Neuron (in vitro differentiated cells): ENCODE measurements around the gene ACOT13.
"Not testable (repeated sequence)": the region's sequence is repeated elsewhere in the genome, so short reads cannot be mapped to it uniquely, and the experiment has no call there.

Experiments
- H2AFZ ChIP-seq: one replicate; pipeline ENCODE4 v1.6.1; 2013; ENCODE audit warnings: low read depth, mild to moderate bottlenecking, inconsistent platforms, low read length, moderate library complexity
- H3K27me3 ChIP-seq: one replicate; pipeline ENCODE4 v1.6.1; 2013; ENCODE audit warnings: low read length; ENCODE audit not compliant: insufficient read depth
- H3K36me3 ChIP-seq: one replicate; pipeline ENCODE4 v1.6.1; 2013; ENCODE audit warnings: low read length; ENCODE audit not compliant: insufficient read depth
- H3K4me1 ChIP-seq: one replicate; pipeline ENCODE4 v1.6.1; 2013; ENCODE audit warnings: low read length; ENCODE audit not compliant: insufficient read depth
- H3K4me3 ChIP-seq: 2 replicates; pipeline ENCODE4 v1.5.1; 2013; ENCODE audit warnings: mild to moderate bottlenecking, low read length, moderate library complexity
- H3K9me3 ChIP-seq: one replicate; pipeline ENCODE4 v1.6.1; 2013; ENCODE audit warnings: low read length

The ACOT13 gene

GRCh38 chr6:24708612-24709011 lies 41.7 kb downstream of the ACOT13 start:
- Histone ChIP-seq H3K4me1 (no peaks in the 10 kb centered on the region), H3K4me3 (no peak overlapping the region), H3K9me3 (no peaks in the 10 kb centered on the region), H3K36me3 (peaks cover 94% of the 10 kb centered on the region), H3K27me3 (no peaks in the 10 kb centered on the region), H2AFZ (no peak overlapping the region)

- no peaks in the 10 kb centered on the region for H3K9me3 ChIP-seq
- no peaks in the 10 kb centered on the region for H3K27me3 ChIP-seq
- no peaks in the 10 kb centered on the region for H3K4me1 ChIP-seq
- no peak overlapping the region for H3K4me3 ChIP-seq
- H2AFZ ChIP-seq: no peak overlapping the region
- H3K36me3 ChIP-seq: peaks cover 94% of the 10 kb centered on the region
Observed at GRCh38 chr6:24709014-24709711, 42.3 kb downstream of the ACOT13 start.

- H3K4me1 ChIP-seq: no peaks in the 10 kb centered on the region
- no peak overlapping the region for H3K4me3 ChIP-seq
- H2AFZ ChIP-seq: no peak overlapping the region
- peaks cover 96% of the 10 kb centered on the region for H3K36me3 ChIP-seq
- no peaks in the 10 kb centered on the region for H3K27me3 ChIP-seq
- H3K9me3 ChIP-seq: peaks cover 2% of the 10 kb centered on the region
Observed at GRCh38 chr6:24710519-24711303, 43.8 kb downstream of the ACOT13 start.

DNA sequence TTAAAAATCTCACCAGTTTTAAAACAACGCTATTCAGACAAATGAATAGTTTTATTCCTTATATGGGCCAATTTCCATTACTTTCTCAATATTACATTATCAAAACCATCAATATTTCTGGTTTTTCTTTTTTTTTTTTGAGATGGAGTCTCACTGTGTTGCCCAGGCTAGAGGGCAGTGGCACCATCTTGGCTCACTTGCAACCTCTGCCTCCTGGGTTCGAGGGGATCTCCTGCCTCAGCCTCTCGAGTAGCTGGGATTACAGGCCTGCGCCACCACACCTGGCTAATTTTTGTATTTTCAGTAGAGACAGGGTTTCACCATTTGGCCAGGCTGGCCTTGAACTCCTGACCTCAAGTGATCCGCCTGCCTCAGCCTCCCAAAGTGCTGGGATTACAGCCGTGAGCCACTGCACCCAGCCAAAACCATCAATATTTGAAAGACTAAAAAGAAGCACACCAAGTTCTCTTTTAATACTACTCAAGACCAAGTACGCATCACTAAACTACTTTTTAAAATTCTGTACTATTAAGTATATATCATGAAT lies 49.8 kb downstream of the ACOT13 start:
- Histone ChIP-seq H3K4me3 (peak overlapping the region; percentile 99), H3K36me3 (peaks cover 65% of the 10 kb centered on the region), H3K4me1 (peaks cover 27% of the 10 kb centered on the region)
- not testable (repeated sequence) for H3K27me3 ChIP-seq, H3K9me3 ChIP-seq, H2AFZ ChIP-seq

DNA sequence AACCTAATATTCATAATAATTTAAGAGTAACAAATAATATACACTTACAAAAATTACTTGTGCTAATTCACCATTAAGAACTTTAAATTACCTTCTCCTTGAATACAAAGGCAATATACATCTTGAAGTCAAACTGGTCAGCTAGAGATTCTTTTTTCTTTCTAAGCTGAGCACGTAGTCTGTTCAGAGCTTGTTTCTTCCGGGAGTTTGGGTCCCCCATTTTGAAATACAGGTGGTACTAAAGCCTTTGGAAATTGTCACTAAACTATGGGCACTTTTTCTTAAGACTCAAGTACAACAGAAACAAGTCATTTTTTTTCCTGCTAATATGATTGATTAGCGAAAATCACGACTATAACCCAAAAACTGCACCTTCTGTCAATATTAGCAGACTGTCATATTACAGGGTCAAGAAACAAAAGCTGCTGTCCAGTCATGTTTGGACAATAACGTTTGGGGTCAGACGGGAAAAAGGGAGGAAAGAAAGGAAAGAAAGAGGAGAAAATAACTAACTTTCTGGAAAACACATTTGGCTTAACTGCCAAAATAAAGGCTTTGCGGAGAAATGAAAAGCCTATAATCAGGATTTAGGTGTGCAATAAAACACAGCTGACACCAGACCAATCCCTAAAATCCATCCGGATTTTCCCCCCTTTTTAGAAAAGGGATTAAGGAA lies 51.7 kb downstream of the ACOT13 start:
- Histone ChIP-seq H3K9me3 (peaks cover 2% of the 10 kb centered on the region), H3K4me3 (peak overlapping the region; percentile 99), H3K36me3 (peaks cover 46% of the 10 kb centered on the region), H3K27me3 (no peaks in the 10 kb centered on the region), H3K4me1 (peaks cover 27% of the 10 kb centered on the region), H2AFZ (no peak overlapping the region)

DNA sequence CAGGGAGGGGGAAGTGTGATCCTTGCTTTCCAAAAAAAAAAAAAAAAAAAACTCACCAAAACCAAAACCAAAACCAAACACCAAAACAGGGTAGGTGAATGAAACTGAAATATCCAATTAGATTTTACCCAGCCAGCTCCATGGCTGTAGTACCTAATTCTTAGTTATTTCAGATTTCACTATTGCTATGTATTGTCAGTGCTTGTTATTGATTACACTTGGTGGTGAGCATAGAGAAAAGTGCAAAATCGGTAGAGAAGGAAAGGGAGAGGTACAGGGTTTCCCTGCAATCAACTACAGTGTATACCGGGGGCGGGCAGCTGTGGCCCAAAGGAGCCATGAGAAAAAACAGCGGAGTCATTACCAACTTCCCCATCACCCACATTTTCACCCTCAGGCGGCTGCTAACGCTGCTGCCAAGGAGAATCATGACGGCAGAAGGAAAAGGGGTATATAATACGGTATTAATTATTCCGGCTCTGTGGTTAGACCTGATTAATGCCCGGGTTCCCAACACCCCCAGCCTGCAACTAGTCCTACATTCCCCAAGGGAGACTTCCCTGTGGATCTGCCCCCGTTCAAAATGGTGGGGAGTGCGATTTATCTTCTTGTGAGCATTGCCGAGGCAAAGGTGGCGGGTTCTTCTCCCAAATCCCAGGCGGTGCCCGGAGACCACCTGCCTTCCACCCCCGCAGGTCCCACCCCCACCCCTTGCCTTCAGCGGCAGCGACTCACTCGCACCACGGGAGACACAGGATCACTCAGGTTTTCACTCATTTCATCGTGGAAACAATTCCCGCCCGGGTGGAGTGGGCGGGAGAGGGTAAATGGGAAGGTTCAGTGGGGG lies 52.5 kb downstream of the ACOT13 start, which contains the start of gene C6orf62:
TSS of gene C6orf62 (minus strand) at position 30 of the 847 bp plus-strand sequence. CDS start 486 bp downstream, outside the sequence.
- Histone ChIP-seq H3K36me3 (peaks cover 38% of the 10 kb centered on the region), H3K27me3 (no peaks in the 10 kb centered on the region), H3K4me3 (peak within 1 kb of the TSS; percentile 99), H3K9me3 (peaks cover 2% of the 10 kb centered on the region), H3K4me1 (peaks cover 27% of the 10 kb centered on the region), H2AFZ (no peak within 1 kb of the TSS)

DNA sequence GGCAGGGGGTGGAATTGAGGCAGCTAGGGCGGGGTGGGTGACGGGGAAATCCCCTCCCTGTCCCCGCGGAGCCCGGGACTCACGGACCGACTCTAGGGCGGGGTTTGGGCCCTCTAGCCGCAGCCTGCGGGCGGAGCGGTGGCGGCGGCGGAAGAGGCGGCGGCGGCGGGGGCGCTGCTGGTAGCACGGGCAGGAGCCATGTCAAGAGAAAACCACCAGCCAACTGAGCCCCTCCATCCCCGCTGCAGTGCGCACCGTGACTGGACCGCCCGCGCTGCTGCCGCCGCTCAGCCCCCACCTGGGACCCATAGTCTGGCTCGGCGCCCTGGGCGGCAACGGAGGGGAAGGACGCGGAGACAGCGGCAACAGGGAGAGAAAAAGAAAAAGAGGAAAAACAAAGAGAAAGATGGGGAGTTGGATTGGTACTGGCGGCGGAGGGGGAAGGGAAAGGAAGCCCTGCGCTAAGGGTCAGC lies 53.3 kb downstream of the ACOT13 start:
- H2AFZ ChIP-seq: no peak overlapping the region
- H3K4me3 ChIP-seq: peak overlapping the region; percentile 99
- H3K36me3 ChIP-seq: peaks cover 30% of the 10 kb centered on the region
- peaks cover 27% of the 10 kb centered on the region for H3K4me1 ChIP-seq
- H3K27me3 ChIP-seq: no peaks in the 10 kb centered on the region
- H3K9me3 ChIP-seq: no peaks in the 10 kb centered on the region

- peaks cover 24% of the 10 kb centered on the region for H3K36me3 ChIP-seq
- H3K4me3 ChIP-seq: peak overlapping the region; percentile 99
- H3K9me3 ChIP-seq: no peaks in the 10 kb centered on the region
- H3K27me3 ChIP-seq: no peaks in the 10 kb centered on the region
- peaks cover 27% of the 10 kb centered on the region for H3K4me1 ChIP-seq
- peak overlapping the region; percentile 52 for H2AFZ ChIP-seq
Observed at GRCh38 chr6:24720604-24721460, 54.0 kb downstream of the ACOT13 start.

DNA sequence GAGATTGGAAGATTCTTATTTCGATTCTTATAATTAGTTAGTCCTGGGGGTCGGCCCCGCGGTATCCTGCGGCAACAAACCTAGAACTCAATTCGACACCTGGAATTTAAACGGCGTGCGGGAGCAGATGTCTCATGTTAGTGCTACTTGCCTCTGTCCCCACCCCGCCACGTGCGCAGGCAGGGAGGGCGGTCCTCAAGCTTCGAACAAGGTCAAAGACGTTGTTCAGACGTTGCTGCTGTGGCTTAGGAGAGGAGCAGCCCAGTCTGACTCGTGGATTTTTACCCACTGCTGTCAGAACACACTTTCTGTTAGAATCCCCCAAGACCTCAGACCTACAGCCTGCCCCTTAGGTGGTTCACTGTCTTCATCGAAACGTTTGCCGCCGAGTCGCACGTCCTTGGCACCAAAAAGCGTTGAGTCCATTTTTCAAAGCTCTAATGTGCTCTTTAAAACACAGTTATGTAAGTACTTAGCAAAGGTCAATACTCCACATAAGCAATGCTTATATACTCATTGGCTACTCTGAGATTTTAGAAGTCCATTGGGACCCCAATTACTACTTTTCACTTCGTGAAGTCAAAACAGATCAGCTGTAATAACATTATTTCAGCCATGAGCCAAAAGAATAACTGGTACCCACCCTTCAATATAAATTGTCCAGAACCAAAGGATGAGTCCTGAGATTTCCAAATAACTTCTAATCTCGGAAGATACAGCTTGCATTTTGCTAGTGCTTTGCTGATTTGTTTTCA lies 54.8 kb downstream of the ACOT13 start:
- Histone ChIP-seq H2AFZ (peak overlapping the region; percentile 52), H3K9me3 (no peaks in the 10 kb centered on the region), H3K4me1 (peaks cover 25% of the 10 kb centered on the region), H3K27me3 (no peaks in the 10 kb centered on the region), H3K4me3 (peak overlapping the region; percentile 66), H3K36me3 (peaks cover 16% of the 10 kb centered on the region)

DNA sequence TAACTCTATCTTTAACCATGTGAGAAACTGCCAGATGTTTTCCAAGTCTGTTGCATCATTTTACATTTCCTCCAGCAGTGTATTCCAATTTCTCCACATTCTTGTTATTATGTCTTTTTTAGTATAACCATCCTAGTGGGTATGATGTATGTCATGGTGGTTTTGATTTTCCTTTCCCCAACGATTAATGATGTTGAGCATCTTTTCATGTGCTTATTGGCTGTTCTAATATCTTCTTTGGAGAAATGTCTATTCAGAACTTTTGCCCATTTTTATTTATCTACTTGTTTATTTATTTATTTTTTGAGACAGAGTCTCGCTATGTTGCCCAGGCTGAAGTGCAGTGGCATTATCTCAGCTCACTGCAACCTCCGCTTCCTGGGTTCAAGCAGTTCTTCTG lies 56.4 kb downstream of the ACOT13 start:
- peaks cover 10% of the 10 kb centered on the region for H3K4me1 ChIP-seq
- no peaks in the 10 kb centered on the region for H3K9me3 ChIP-seq
- H3K4me3 ChIP-seq: no peak overlapping the region
- no peaks in the 10 kb centered on the region for H3K27me3 ChIP-seq
- H2AFZ ChIP-seq: no peak overlapping the region
- peaks cover 5% of the 10 kb centered on the region for H3K36me3 ChIP-seq

GRCh38 chr6:24730653-24731052 lies 63.8 kb downstream of the ACOT13 start:
- H3K27me3 ChIP-seq, H2AFZ ChIP-seq, H3K4me3 ChIP-seq, H3K9me3 ChIP-seq, H3K4me1 ChIP-seq, H3K36me3 ChIP-seq: not testable (repeated sequence)
